ENCODE results near the gene TLL1. TPM values are rescaled to one million over a fixed set of nuclear protein-coding genes. Genes with fewer than 3 reads are reported as not detected.

The TLL1 gene
- total RNA-seq, 4 donors from 2014 or later = 5.6 to 10.9 (median 8.6) TPM

- Histone ChIP-seq H3K36me3 (no peaks in the 10 kb centered on the region), H3K9me3 (peaks cover 0 to 7% (median 0%) of the 10 kb centered on the region in 4 donors), H3K27me3 (no peaks in the 10 kb centered on the region), H3K4me3 (no peak overlapping the region), H3K4me1 (no peaks in the 10 kb centered on the region), H3K27ac (replicated peaks in 1 of 4) (no peak overlapping the region)
- DNase-seq (ENCODE audit: extremely low spot score) = no peak
- intact Hi-C loops (cut with DNase I) = no loop called here
- TF ChIP-seq CTCF (IDR thresholded peaks at IDR 0.05) (no peak), POLR2A (IDR thresholded peaks at IDR 0.05; ENCODE audit: low read depth) (no peak), POLR2AphosphoS5 (IDR thresholded peaks at IDR 0.05) (no peak), EP300 (IDR thresholded peaks at IDR 0.05) (no peak)
- 82% methylated on average over 2 of the region's 2 CpGs for WGBS
Measured at GRCh38 chr4:166012129-166013030, 139.3 kb downstream of the TLL1 start.

GRCh38 chr4:166014411-166014810, 141.4 kb downstream of the TLL1 start:
- Histone ChIP-seq H3K27ac (replicated peaks in 1 of 4) (no peak overlapping the region), H3K4me3 (no peak overlapping the region), H3K4me1 (no peaks in the 10 kb centered on the region), H3K36me3 (no peaks in the 10 kb centered on the region), H3K27me3 (no peaks in the 10 kb centered on the region), H3K9me3 (peaks cover 0 to 7% (median 0%) of the 10 kb centered on the region in 4 donors)
- no peak for TF ChIP-seq CTCF (IDR thresholded peaks at IDR 0.05)
- no peak for TF ChIP-seq EP300 (IDR thresholded peaks at IDR 0.05)
- no peak for TF ChIP-seq POLR2AphosphoS5 (IDR thresholded peaks at IDR 0.05)
- TF ChIP-seq POLR2A (IDR thresholded peaks at IDR 0.05; ENCODE audit: low read depth) = no peak
- WGBS = 87% methylated on average over 6 of the region's 6 CpGs
- no peak for DNase-seq (ENCODE audit: extremely low spot score)
- intact Hi-C loops (cut with DNase I) = no loop called here

- intact Hi-C loops (cut with DNase I) = no loop called here
- H3K27me3 ChIP-seq = no peaks in the 10 kb centered on the region
- DNase-seq (ENCODE audit: extremely low spot score) = no peak
- H3K9me3 ChIP-seq = no peaks in the 10 kb centered on the region
- no peak for TF ChIP-seq EP300 (IDR thresholded peaks at IDR 0.05)
- TF ChIP-seq POLR2AphosphoS5 (IDR thresholded peaks at IDR 0.05) = no peak
- TF ChIP-seq CTCF (IDR thresholded peaks at IDR 0.05) = no peak
- no peak for TF ChIP-seq POLR2A (IDR thresholded peaks at IDR 0.05; ENCODE audit: low read depth)
- no peaks in the 10 kb centered on the region for H3K36me3 ChIP-seq
- 50% methylated on average over 1 of the region's 1 CpG for WGBS
- no peaks in the 10 kb centered on the region for H3K4me1 ChIP-seq
- no peak overlapping the region for H3K4me3 ChIP-seq
- no peak overlapping the region for H3K27ac ChIP-seq (replicated peaks in 1 of 4)
Measured at GRCh38 chr4:166017804-166018203, 144.8 kb downstream of the TLL1 start.

DNA sequence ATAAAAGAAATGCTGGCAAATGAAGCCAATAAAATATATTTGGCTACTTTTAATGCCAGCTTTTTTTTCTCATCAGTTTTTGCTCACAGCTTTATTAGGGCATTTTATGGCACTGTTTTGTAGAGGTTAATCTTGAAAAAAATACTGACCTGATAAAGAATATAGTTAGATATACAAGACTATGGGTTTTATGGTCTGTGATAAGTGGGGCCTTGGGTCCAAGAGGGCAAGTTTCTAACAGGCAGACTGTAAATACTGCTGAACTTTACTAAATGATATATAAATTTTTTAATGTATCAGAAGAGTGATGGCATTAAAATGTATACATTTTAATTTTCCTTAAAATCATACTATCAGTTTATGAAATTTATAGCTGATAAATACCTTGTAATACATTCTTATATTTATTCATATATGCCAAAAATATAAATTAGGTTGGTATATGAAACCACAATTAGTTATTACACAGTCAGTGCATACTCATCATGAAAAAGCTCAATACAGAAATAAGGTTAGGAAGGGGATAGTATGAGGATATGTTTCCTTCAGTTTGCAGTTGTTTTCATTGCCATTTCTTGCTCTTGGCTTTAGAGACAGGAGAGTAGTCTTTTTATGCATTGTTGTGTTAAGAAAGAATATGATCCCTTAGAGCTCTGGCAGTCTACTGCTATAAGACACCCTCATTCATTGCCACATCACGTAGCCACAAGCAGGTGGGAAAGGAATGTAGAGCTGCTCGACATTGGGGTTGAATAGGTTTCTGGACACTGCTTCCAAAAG, 146.6 kb downstream of the TLL1 start:
- 83% methylated on average over 2 of the region's 2 CpGs for WGBS
- H3K4me1 ChIP-seq = peaks cover 0 to 3% (median 0%) of the 10 kb centered on the region in 4 donors
- H3K27ac ChIP-seq (replicated peaks in 1 of 4) = no peak overlapping the region
- TF ChIP-seq POLR2A (IDR thresholded peaks at IDR 0.05; ENCODE audit: low read depth) = no peak
- no peak for TF ChIP-seq CTCF (IDR thresholded peaks at IDR 0.05)
- no peak for TF ChIP-seq POLR2AphosphoS5 (IDR thresholded peaks at IDR 0.05)
- TF ChIP-seq EP300 (IDR thresholded peaks at IDR 0.05) = no peak
- no peak overlapping the region for H3K4me3 ChIP-seq
- intact Hi-C loops (cut with DNase I) = no loop called here
- no peaks in the 10 kb centered on the region for H3K27me3 ChIP-seq
- no peak for DNase-seq (ENCODE audit: extremely low spot score)
- H3K36me3 ChIP-seq = no peaks in the 10 kb centered on the region
- no peaks in the 10 kb centered on the region for H3K9me3 ChIP-seq

All from esophagus muscularis mucosa (tissue), 4 donors.